Astrocyte (in vitro differentiated cells and primary cell): Measurements from ENCODE around the gene ZMAT1. TPM values are rescaled to one million over a fixed set of nuclear protein-coding genes. Genes with fewer than 3 reads are reported as not detected.

Experiments used
- DNase-seq: peaks from one replicate; pipeline ENCODE4 v3.0.0-alpha.2; 2010; ENCODE audit warnings: low read depth
- FAIRE-seq: peaks from 2 replicates; lab custom pipeline; 2011; peaks lifted over from hg19 to GRCh38; lab: Jason Lieb, UNC
- H2AFZ ChIP-seq: 2 replicates; pipeline ENCODE4 v1.6.0; 2012; ENCODE audit warnings: low read depth, low read length, inconsistent platforms
- H3K27ac ChIP-seq: 2 replicates; pipeline ENCODE4 v1.5.1; 2011; ENCODE audit warnings: low read depth, low read length, inconsistent platforms
- H3K27me3 ChIP-seq: 2 replicates; pipeline ENCODE4 v1.6.0; 2011; ENCODE audit warnings: low read length, inconsistent platforms; ENCODE audit not compliant: insufficient read depth
- H3K36me3 ChIP-seq: 2 replicates; pipeline ENCODE4 v1.5.1; 2011; ENCODE audit warnings: low read length, inconsistent platforms; ENCODE audit not compliant: insufficient read depth
- H3K4me1 ChIP-seq: 2 replicates; pipeline ENCODE4 v1.5.1; 2011; ENCODE audit warnings: low read length, inconsistent platforms; ENCODE audit not compliant: insufficient read depth
- H3K4me2 ChIP-seq: 2 replicates; pipeline ENCODE4 v1.6.0; 2012; ENCODE audit warnings: low read length, inconsistent platforms
- H3K4me3 ChIP-seq: 2 replicates; pipeline ENCODE4 v1.5.1; 2011; ENCODE audit warnings: low read depth, mild to moderate bottlenecking, low read length, inconsistent platforms; ENCODE audit not compliant: insufficient read depth
- H3K79me2 ChIP-seq: 2 replicates; pipeline ENCODE4 v1.6.0; 2012; ENCODE audit warnings: mild to moderate bottlenecking, low read length, inconsistent platforms; ENCODE audit not compliant: insufficient read depth
- H3K9ac ChIP-seq: 2 replicates; pipeline ENCODE4 v1.6.0; 2012; ENCODE audit warnings: mild to moderate bottlenecking, low read length, inconsistent platforms
- H3K9me3 ChIP-seq: 2 replicates; pipeline ENCODE4 v1.5.1; 2012; ENCODE audit warnings: low read depth, mild to moderate bottlenecking, low read length, inconsistent platforms; ENCODE audit not compliant: insufficient read depth
- H4K20me1 ChIP-seq: 2 replicates; pipeline ENCODE4 v1.6.0; 2012; ENCODE audit warnings: low read length, inconsistent platforms; ENCODE audit not compliant: insufficient read depth
- H3K27ac Mint-ChIP-seq: one replicate; pipeline ENCODE4 v1.8.0; 2021; ENCODE audit warnings: mild to moderate bottlenecking, mixed read lengths; ENCODE audit not compliant: unreplicated experiment
- H3K27me3 Mint-ChIP-seq: one replicate; pipeline ENCODE4 v1.8.0; 2021; ENCODE audit warnings: low read depth, mixed read lengths; ENCODE audit not compliant: unreplicated experiment
- H3K36me3 Mint-ChIP-seq: one replicate; pipeline ENCODE4 v1.8.0; 2021; ENCODE audit warnings: low read depth, mixed read lengths; ENCODE audit not compliant: unreplicated experiment
- H3K4me1 Mint-ChIP-seq: one replicate; pipeline ENCODE4 v1.8.0; 2021; ENCODE audit warnings: low read depth, mixed read lengths; ENCODE audit not compliant: unreplicated experiment
- H3K4me3 Mint-ChIP-seq: one replicate; pipeline ENCODE4 v1.8.0; 2021; ENCODE audit warnings: mild to moderate bottlenecking, moderate library complexity, mixed read lengths; ENCODE audit not compliant: unreplicated experiment
- H3K9me3 Mint-ChIP-seq: one replicate; pipeline ENCODE4 v1.8.0; 2021; ENCODE audit warnings: mild to moderate bottlenecking, mixed read lengths; ENCODE audit not compliant: unreplicated experiment
- EZH2 ChIP-seq: IDR thresholded peaks from 2 replicates; pipeline ENCODE4 v1.6.1; 2012; ENCODE audit warnings: mild to moderate bottlenecking, low read length, inconsistent platforms; ENCODE audit not compliant: insufficient read depth
- total RNA-seq: library from RNA; stranded (reverse); gene quantifications from 2 replicates; pipeline ENCODE4 v1.2.1, GENCODE V29; 2021
- TF ChIP-seq, protein P1 (sequence below): IDR thresholded peaks from 2 replicates; pipeline ENCODE4 v1.5.1; 2011; ENCODE audit warnings: low read depth, mild to moderate bottlenecking, inconsistent platforms, low read length, moderate library complexity; ENCODE audit not compliant: insufficient read depth

Gene ZMAT1
- total RNA-seq, 1 donor from 2014 or later: 2.0 TPM

DNA sequence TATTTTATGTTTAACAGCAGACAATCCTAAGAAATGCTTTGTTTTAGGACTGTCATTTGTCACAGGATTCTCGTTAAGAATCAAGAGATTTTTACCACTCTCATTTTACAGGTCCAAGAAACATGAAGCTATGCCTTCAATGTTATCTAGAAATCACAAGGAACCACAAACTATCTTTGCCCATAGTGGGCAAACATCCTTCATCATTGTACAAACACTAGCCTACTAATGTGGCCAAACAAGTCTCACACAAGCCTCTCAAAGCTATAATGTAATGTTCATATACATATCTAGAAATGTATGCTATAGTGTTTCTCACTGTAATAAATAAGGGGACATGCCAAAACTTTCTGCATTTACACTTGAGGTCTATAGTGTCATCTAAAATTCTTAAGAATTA is 26.8 kb downstream of the ZMAT1 start:
- H3K79me2 ChIP-seq: no peaks in the 10 kb centered on the region
- H3K9me3 Mint-ChIP-seq: peaks cover 2% of the 10 kb centered on the region
- no peak overlapping the region for H2AFZ ChIP-seq
- H4K20me1 ChIP-seq: no peaks in the 10 kb centered on the region
- H3K27me3 Mint-ChIP-seq: no peaks in the 10 kb centered on the region
- H3K36me3 Mint-ChIP-seq: no peaks in the 10 kb centered on the region
- no peaks in the 10 kb centered on the region for H3K9me3 ChIP-seq
- H3K27me3 ChIP-seq: no peaks in the 10 kb centered on the region
- H3K4me3 ChIP-seq: no peak overlapping the region
- no peaks in the 10 kb centered on the region for H3K4me1 ChIP-seq
- H3K4me1 Mint-ChIP-seq: no peaks in the 10 kb centered on the region
- FAIRE-seq (no peak), DNase-seq (no peak)
- no peak overlapping the region for H3K27ac ChIP-seq
- no peak overlapping the region for H3K4me3 Mint-ChIP-seq
- no peaks in the 10 kb centered on the region for H3K36me3 ChIP-seq
- TF ChIP-seq EZH2: no peak
- TF ChIP-seq, protein P1, sequence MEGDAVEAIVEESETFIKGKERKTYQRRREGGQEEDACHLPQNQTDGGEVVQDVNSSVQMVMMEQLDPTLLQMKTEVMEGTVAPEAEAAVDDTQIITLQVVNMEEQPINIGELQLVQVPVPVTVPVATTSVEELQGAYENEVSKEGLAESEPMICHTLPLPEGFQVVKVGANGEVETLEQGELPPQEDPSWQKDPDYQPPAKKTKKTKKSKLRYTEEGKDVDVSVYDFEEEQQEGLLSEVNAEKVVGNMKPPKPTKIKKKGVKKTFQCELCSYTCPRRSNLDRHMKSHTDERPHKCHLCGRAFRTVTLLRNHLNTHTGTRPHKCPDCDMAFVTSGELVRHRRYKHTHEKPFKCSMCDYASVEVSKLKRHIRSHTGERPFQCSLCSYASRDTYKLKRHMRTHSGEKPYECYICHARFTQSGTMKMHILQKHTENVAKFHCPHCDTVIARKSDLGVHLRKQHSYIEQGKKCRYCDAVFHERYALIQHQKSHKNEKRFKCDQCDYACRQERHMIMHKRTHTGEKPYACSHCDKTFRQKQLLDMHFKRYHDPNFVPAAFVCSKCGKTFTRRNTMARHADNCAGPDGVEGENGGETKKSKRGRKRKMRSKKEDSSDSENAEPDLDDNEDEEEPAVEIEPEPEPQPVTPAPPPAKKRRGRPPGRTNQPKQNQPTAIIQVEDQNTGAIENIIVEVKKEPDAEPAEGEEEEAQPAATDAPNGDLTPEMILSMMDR: no peak
- no peak overlapping the region for H3K9ac ChIP-seq
- no peak overlapping the region for H3K4me2 ChIP-seq
- no peak overlapping the region for H3K27ac Mint-ChIP-seq

Other genes starting within 250 kb of the ZMAT1 start
- 1.0 and 1.8 TPM in 2 replicates for gene TCEAL2, start 193.7 kb upstream of the ZMAT1 start, total RNA-seq
- not detected in 2 replicates for gene TCEAL6, start 210.5 kb upstream of the ZMAT1 start, total RNA-seq
- 1.4 and 1.6 TPM in 2 replicates for gene BEX5, start 223.9 kb upstream of the ZMAT1 start, total RNA-seq